Raji (cell line): ENCODE measurements around the gene PMEPA1.

ENCODE experiments used
- POLR2A ChIP-seq: IDR thresholded peaks from 2 replicates; pipeline ENCODE4 v1.6.1; 2011; ENCODE audit warnings: low read depth, low read length, control low read depth; ENCODE audit not compliant: insufficient read depth

Gene PMEPA1

DNA sequence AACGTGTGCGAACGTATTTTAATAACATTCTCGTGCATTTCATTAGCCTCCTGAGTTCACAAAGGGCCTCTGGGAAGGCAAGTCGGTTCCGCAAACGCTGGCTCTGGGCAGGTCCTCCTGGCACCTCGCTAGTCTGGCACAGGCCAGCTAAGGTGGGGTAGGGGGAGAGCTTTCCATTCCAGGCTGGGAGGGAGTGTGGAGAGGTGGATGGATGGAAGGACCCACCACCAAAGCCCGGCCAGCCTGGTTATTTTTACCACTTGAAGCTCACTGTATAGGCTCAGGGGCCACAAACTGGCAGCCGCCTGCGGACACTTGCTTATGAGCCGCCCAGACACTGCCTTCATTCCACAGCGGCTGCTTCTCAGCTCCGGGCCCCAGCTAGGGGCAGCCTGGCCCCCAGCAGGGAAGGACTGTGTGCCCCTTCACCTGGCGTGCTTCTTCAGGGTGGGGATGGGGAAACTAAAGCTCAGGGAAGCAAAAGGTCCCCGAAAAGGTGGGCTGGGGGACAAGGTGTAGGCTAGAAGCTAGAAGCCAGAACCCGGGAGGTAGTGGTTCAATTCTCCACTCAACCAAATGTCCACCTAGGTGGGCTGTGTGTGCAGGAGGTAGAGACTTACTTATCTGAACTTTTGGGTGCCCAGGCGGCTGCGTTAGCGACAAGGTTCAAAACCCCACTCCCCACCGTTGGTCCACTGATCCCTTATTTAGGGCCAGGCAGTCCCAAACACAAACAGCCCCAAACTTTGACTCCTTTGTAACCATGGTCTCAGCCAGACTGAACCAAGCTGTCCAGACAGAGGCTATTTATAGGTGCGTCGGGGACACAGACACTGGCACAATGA, 1.7 kb downstream of the PMEPA1 start:
- TF ChIP-seq POLR2A: no peak

- no peak for TF ChIP-seq POLR2A
Observed at GRCh38 chr20:57707320-57707719, 2.5 kb downstream of the PMEPA1 start.

- TF ChIP-seq POLR2A: no peak
Observed at GRCh38 chr20:57705127-57705899, 4.5 kb downstream of the PMEPA1 start.

- TF ChIP-seq POLR2A: no peak
Observed at GRCh38 chr20:57704245-57704644, 5.6 kb downstream of the PMEPA1 start.

GRCh38 chr20:57703013-57703412, 6.8 kb downstream of the PMEPA1 start:
- TF ChIP-seq POLR2A: no peak

GRCh38 chr20:57702521-57702920, 7.3 kb downstream of the PMEPA1 start:
- no peak for TF ChIP-seq POLR2A

GRCh38 chr20:57702091-57702490, 7.7 kb downstream of the PMEPA1 start:
- TF ChIP-seq POLR2A: no peak

- TF ChIP-seq POLR2A: no peak
Observed at GRCh38 chr20:57701651-57702050, 8.2 kb downstream of the PMEPA1 start.

DNA sequence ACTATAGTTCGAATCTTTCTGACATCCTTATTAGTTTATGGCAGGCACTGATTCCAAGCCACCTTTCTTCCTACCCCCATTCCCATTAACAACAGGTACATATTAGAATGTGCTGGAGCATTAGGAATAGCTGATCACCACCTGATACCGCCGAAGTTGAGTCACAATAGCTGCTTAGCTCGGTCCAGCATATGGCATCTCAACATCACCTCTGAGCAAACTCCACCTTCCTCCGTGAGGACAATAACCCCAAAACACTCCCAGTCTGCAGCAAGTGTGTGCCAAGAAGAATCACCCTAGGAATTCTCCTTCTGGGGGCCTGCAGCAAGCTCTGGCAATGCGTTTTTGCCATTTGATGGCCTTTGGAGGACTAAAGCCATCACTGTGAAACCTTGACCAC, 8.7 kb downstream of the PMEPA1 start:
- TF ChIP-seq POLR2A: no peak

DNA sequence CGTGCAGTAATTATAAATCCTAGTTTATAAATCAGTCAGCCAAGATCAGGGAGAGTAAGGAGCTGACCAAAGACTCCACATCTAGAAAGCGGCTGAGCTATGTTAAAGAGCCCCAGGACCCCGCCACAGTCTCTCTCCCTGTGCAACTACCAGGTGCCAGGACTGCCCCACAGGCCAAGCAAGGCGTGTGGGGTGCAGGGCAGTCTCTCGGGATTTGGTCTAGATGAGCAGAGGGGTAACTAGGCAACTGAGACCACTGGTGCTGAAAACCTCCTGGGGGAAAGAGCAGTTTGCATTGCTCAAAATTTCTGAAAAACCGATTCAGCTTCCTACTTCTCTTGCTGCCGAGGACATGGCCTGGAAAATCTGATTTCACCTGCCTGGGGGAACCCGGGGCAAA, 10.4 kb downstream of the PMEPA1 start:
- no peak for TF ChIP-seq POLR2A

DNA sequence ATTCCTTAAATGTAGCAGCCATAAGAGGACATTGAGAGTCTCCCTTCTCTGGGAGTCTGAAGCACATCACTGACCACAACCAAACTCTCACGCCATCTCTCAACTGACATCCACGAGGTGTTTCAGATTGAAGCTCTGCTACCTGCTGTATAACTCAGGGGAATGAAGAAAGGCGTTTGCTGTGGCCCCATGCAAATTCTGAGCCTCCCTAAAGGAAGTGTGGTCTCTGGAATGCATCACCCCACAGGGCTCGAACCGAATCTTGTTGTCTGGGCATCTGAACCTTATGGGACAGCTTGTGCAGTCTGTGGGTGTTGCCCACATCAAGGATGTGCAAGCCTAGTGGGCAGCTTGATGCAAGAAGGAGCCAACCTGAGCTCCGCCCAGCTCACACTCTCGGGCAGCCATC, 10.9 kb downstream of the PMEPA1 start:
- TF ChIP-seq POLR2A: no peak

DNA sequence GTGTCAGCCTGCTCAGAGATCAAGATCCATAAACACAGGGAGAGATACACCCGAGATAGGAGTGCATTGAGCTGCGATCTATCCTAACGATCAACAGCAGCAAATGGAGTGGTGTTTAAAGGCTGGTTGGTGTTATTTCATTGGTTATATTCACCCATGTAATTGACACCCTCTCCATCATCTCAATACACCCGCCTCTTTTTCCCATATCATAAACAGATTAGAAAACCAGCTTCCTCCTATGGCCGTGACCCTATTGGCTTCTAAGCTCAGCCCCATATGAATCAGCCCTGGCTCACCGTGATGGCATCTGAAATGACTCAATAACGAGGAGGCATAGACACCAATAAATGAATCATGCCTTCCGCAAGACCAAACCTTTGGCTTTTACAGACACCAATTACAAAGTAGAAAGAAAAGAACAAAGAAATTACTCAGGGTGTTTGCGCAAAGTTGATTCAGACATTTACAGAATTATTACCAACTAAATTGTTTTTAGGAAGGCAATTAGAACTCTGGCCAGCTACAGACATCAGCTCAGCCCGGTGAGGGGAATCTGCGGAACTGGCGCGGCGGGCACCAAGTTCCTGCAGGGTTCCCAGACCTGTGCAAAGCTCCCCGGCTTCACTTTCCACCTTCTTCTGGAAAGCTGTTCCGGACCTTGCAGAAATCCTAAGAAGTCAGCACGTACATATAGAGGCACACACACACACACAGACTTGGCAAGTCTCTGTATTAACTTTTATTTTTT, 11.5 kb downstream of the PMEPA1 start:
- no peak for TF ChIP-seq POLR2A

DNA sequence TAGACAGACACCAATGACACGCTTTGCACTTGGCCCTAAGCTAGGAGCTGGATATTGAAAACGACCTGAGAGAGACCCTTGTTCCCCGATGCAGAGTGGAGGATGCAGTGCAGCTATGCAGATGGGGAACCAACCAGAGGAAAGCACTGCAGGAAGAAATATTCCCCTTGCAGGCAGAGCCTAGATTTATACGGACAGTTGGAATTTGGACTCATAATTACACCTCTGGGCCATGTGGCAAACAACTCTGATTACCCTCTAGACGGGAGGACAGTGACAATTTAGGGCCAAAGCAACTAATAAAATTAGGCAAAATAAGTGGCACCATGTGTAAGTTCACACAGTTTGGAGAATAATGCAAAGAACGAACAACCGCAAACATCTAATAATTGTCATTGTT, 12.3 kb downstream of the PMEPA1 start:
- TF ChIP-seq POLR2A: no peak

- TF ChIP-seq POLR2A: no peak
Observed at GRCh38 chr20:57696401-57696961, 13.3 kb downstream of the PMEPA1 start.

- TF ChIP-seq POLR2A: no peak
Observed at GRCh38 chr20:57695940-57696339, 13.9 kb downstream of the PMEPA1 start.
